Loucy (cell line): Measurements from ENCODE around the gene TMEM208.

Source experiments
- EZH2phosphoT487 ChIP-seq: fragments of 200-600 bp; IDR thresholded peaks from 2 replicates; pipeline ENCODE4 v1.6.1; 2018; ENCODE audit warnings: antibody characterized with exemption, mild to moderate bottlenecking, moderate library complexity, borderline replicate concordance
- TF ChIP-seq, protein P1 (sequence below): fragments of 200-600 bp; sonication (generic); conservative IDR thresholded peaks from 2 replicates; pipeline ENCODE4 v1.5.1; 2014; ENCODE audit warnings: mild to moderate bottlenecking, antibody characterized with exemption, low read length

DNA sequence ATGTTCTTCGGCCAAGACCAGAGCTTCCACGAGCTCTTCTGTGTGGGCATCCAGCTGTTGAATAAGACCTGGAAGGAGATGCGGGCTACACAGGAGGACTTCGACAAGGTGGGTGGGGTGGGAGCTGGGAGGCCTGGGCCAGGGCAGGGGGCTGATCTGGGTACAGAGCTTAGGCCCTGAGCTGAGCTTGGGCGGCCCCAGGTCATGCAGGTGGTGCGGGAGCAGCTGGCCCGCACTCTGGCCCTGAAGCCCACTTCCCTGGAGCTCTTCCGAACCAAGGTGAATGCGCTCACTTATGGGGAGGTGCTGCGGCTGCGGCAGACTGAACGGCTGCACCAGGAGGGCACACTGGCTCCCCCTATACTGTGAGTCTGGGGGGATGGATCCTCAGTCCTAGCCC, 24.5 kb upstream of the TMEM208 start:
- TF ChIP-seq, protein P1, sequence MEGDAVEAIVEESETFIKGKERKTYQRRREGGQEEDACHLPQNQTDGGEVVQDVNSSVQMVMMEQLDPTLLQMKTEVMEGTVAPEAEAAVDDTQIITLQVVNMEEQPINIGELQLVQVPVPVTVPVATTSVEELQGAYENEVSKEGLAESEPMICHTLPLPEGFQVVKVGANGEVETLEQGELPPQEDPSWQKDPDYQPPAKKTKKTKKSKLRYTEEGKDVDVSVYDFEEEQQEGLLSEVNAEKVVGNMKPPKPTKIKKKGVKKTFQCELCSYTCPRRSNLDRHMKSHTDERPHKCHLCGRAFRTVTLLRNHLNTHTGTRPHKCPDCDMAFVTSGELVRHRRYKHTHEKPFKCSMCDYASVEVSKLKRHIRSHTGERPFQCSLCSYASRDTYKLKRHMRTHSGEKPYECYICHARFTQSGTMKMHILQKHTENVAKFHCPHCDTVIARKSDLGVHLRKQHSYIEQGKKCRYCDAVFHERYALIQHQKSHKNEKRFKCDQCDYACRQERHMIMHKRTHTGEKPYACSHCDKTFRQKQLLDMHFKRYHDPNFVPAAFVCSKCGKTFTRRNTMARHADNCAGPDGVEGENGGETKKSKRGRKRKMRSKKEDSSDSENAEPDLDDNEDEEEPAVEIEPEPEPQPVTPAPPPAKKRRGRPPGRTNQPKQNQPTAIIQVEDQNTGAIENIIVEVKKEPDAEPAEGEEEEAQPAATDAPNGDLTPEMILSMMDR = no peak
- no peak for TF ChIP-seq EZH2phosphoT487
